ENCODE data around the gene DNAH17. TPM values are rescaled to one million over a fixed set of nuclear protein-coding genes. Genes with fewer than 3 reads are reported as not detected.

DNAH17 gene
- total and polyA plus RNA-seq, 2 of the 8 experiments (the other 6 are each of a cell fraction or from before 2014, with no cell fraction given): 0.14 to 0.67 TPM

- no peak overlapping the region for H3K18ac ChIP-seq (ENCODE audit: extremely low read depth, low read length)
- CTCF ChIA-PET (ENCODE audit: partially characterized antibody): interaction anchor here (0.6 to 1.7 kb wide), 8 partner anchors 8 to 352 kb away, joined by 3 to 4 read pairs (median 4); no protein-coding TSS in a partner anchor
- no peak for FAIRE-seq
- no peak overlapping the region for H2BK15ac ChIP-seq (ENCODE audit: low read length)
- H2AFZ ChIP-seq (ENCODE audit: low read length): peak overlapping the region; percentile 43; the same call in 1 of the 2 replicates
- H2BK12ac ChIP-seq (ENCODE audit: low read depth, low read length): no peak overlapping the region
- no peak overlapping the region for H2AK5ac ChIP-seq (ENCODE audit: low read depth, low read length)
- H3K4me1 ChIP-seq (replicated peaks in 1 of 4; ENCODE audit: control insufficient read depth in 3 of 4, insufficient read depth in 4 of 4, low read length in 3 of 4): peaks cover 3 to 7% (median 6%) of the 10 kb centered on the region in 4 experiments
- 80% methylated on average over 12 of the region's 12 CpGs; no CpG with 5 or more reads in 1 of the 2 experiments for WGBS, 2 experiments (ENCODE audit: extremely low coverage in 1 of 2, insufficient coverage in 1 of 2, insufficient read length in 1 of 2, insufficient replicate concordance in 2 of 2, low coverage in 1 of 2, low lambda C conversion rate in 2 of 2, missing lambda C conversion rate in 1 of 2)
- H3K27ac ChIP-seq (ENCODE audit: low read depth, low read length): no peak overlapping the region
- H4K20me1 ChIP-seq (replicated peaks in 1 of 2; ENCODE audit: control insufficient read depth in 1 of 2, insufficient read depth in 2 of 2, low read length in 2 of 2): no peaks in the 10 kb centered on the region
- H3K23ac ChIP-seq (ENCODE audit: insufficient read length): no peak overlapping the region
- no peaks in the 10 kb centered on the region for H3K27me3 ChIP-seq (replicated peaks in 1 of 4; ENCODE audit: control insufficient read depth in 3 of 4, extremely low read depth in 1 of 4, insufficient read depth in 3 of 4, low read length in 3 of 4)
- no peak overlapping the region for H2BK5ac ChIP-seq (ENCODE audit: low read depth, low read length)
- POLR2A ChIA-PET (ENCODE audit: partially characterized antibody): interaction anchor here (1.0 to 1.1 kb wide), 2 partner anchors 10 to 126 kb away, joined by 3 read pairs; no protein-coding TSS in a partner anchor
- H3K56ac ChIP-seq (replicated peaks; ENCODE audit: insufficient read length, low read depth, low read length): no peak overlapping the region
- H3K36me3 ChIP-seq (ENCODE audit: control insufficient read depth in 2 of 4, insufficient read depth in 4 of 4, low read length in 3 of 4): no peaks in the 10 kb centered on the region
- H3K23me2 ChIP-seq (ENCODE audit: low read depth, low read length): no peaks in the 10 kb centered on the region
- H3K79me1 ChIP-seq (ENCODE audit: low read depth, low read length): no peaks in the 10 kb centered on the region
- H3K4ac ChIP-seq (replicated peaks; ENCODE audit: insufficient read length, low read depth, low read length): no peak overlapping the region
- peak overlapping the region; percentile 12; the same call in 1 of the 2 replicates for H4K8ac ChIP-seq (ENCODE audit: extremely low read depth, insufficient read depth, low read length)
- H3K9ac ChIP-seq (replicated peaks in 1 of 4; ENCODE audit: extremely low read depth in 1 of 4, low read depth in 3 of 4, low read length in 3 of 4): no peak overlapping the region
- H3K9me3 ChIP-seq (ENCODE audit: insufficient read depth in 2 of 2, low read depth in 1 of 2, low read length in 1 of 2): no peaks in the 10 kb centered on the region
- H4K91ac ChIP-seq (replicated peaks; ENCODE audit: insufficient read length, low read length): no peak overlapping the region
- H4K5ac ChIP-seq (ENCODE audit: insufficient read length, low read depth, low read length): no peak overlapping the region
- peak overlapping the region in 1 of 2 experiments; percentile 14; a peak in 1 of 4 replicates for H3K4me2 ChIP-seq (ENCODE audit: insufficient read depth in 1 of 2, low read depth in 2 of 2, low read length in 2 of 2)
- no peak for DNase-seq (ENCODE audit: low read depth in 1 of 2, low spot score in 2 of 2)
- H3K14ac ChIP-seq (ENCODE audit: insufficient read length): no peak overlapping the region
- no peaks in the 10 kb centered on the region for H3K79me2 ChIP-seq (ENCODE audit: control insufficient read depth in 1 of 2, insufficient read depth in 2 of 2, low read length in 2 of 2)
- no peak overlapping the region for H2BK20ac ChIP-seq (ENCODE audit: low read length)
- no peak overlapping the region for H3K4me3 ChIP-seq (ENCODE audit: extremely low read depth in 1 of 4, insufficient read depth in 2 of 4, low read depth in 3 of 4, low read length in 4 of 4)
- no peak overlapping the region for H2BK120ac ChIP-seq (replicated peaks; ENCODE audit: low read depth, low read length)
- no peak for TF ChIP-seq CHD1 (IDR thresholded peaks at IDR 0.05; ENCODE audit: low read depth, low read length)
- TF ChIP-seq NANOG (IDR thresholded peaks at IDR 0.05; ENCODE audit: insufficient read depth, low read depth, low read length, poor library complexity, severe bottlenecking): no peak
- TF ChIP-seq, protein P1, sequence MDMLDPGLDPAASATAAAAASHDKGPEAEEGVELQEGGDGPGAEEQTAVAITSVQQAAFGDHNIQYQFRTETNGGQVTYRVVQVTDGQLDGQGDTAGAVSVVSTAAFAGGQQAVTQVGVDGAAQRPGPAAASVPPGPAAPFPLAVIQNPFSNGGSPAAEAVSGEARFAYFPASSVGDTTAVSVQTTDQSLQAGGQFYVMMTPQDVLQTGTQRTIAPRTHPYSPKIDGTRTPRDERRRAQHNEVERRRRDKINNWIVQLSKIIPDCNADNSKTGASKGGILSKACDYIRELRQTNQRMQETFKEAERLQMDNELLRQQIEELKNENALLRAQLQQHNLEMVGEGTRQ (IDR thresholded peaks at IDR 0.05; ENCODE audit: low read length): no peak
- TF ChIP-seq CTBP2 (IDR thresholded peaks at IDR 0.05; ENCODE audit: borderline replicate concordance, insufficient read depth, insufficient read length, low read length): no peak
- TF ChIP-seq RBBP5 (IDR thresholded peaks at IDR 0.05; ENCODE audit: borderline replicate concordance, low read depth, low read length): no peak
- TF ChIP-seq SRF (IDR thresholded peaks at IDR 0.05; ENCODE audit: low read depth, low read length): no peak
- TF ChIP-seq POLR2AphosphoS5 (IDR thresholded peaks at IDR 0.05; ENCODE audit: low read depth, low read length): no peak
- TF ChIP-seq SAP30 (IDR thresholded peaks at IDR 0.05; ENCODE audit: insufficient read depth, insufficient replicate concordance, low read length): no peak
- TF ChIP-seq NRF1 (IDR thresholded peaks at IDR 0.05; ENCODE audit: low read depth, low read length): no peak
- TF ChIP-seq CBX5 (IDR thresholded peaks at IDR 0.05; ENCODE audit: low read depth, low read length): no peak
These were observed 19.9 kb upstream of the DNAH17 start for GRCh38 chr17:78596871-78597764.
